HepG2 (cell line): ENCODE results near the gene CA10. TPM values are rescaled to one million over a fixed set of nuclear protein-coding genes. Genes with fewer than 3 reads are reported as not detected.

Experiments used
- ATAC-seq: fragments of 200-7000 bp; cut with Tn5 transposase; 3 replicates; pipeline ENCODE4 v1.9.1; 2020; ENCODE audit warnings: mild to moderate bottlenecking, moderate library complexity
- BruUV-seq: library from RNA; stranded (reverse); fragments of 400-500 nt; replicated peaks from 2 replicates; lab custom pipeline; 2021; lab: Mats Ljungman, UMichigan
- CTCF ChIA-PET: fragments of 300-600 bp; formaldehyde crosslinking; extraction: SDS; loops from one replicate; lab custom pipeline; 2021; ENCODE audit warnings: low total read pairs, inconsistent platforms, low intra/inter-chr PET ratio; lab: Yijun Ruan, JAX
- POLR2A ChIA-PET: fragments of 350-600 bp; sonication (Branson Sonifier 250); formaldehyde crosslinking; loops from one replicate; lab custom pipeline; 2020; ENCODE audit warnings: antibody characterized with exemption, inconsistent platforms; lab: Yijun Ruan, JAX
- DNase-seq: peaks from one replicate; pipeline ENCODE4 v3.0.0-alpha.2; 2015; ENCODE audit warnings: low spot score
- FAIRE-seq: peaks from 3 replicates; lab custom pipeline; 2011; peaks lifted over from hg19 to GRCh38; lab: Jason Lieb, UNC
- H2AFZ ChIP-seq: one replicate; pipeline ENCODE4 v1.6.1; 2011; ENCODE audit warnings: low read length, inconsistent platforms
- H3K27ac ChIP-seq: fragments of 300-600 bp; 3 replicates; pipeline ENCODE4 v1.8.0; 2011; ENCODE audit warnings: mixed run types, mild to moderate bottlenecking, mixed read lengths, low read length, inconsistent platforms; ENCODE audit not compliant: insufficient read depth; ENCODE audit errors: extremely low read length
- H3K27me3 ChIP-seq, 2 experiments: fragments of 200-600 bp in 1 of 2; 2 replicates in 1 of 2; 3 replicates in 1 of 2; pipeline versions ENCODE4 v1.6.0 to v1.8.0; 2011; ENCODE audit warnings: low read length in 2 of 2, mild to moderate bottlenecking in 2 of 2, moderate library complexity in 2 of 2, inconsistent platforms in 1 of 2; ENCODE audit not compliant: insufficient read depth in 2 of 2, control insufficient read depth in 1 of 2
- H3K36me3 ChIP-seq, 2 experiments: fragments of 200-600 bp in 1 of 2; replicated peaks in 1 of 2; 2 replicates in 1 of 2; 3 replicates in 1 of 2; pipeline versions ENCODE4 v1.5.1 to v1.8.0; 2011; ENCODE audit warnings: low read length in 2 of 2, inconsistent platforms in 1 of 2; ENCODE audit not compliant: insufficient read depth in 2 of 2, control insufficient read depth in 1 of 2
- H3K4me1 ChIP-seq: 2 replicates; pipeline ENCODE4 v1.5.1; 2012; ENCODE audit warnings: low read length, inconsistent platforms; ENCODE audit not compliant: insufficient read depth
- H3K4me2 ChIP-seq: 2 replicates; pipeline ENCODE4 v1.6.0; 2011; ENCODE audit warnings: low read depth, low read length, inconsistent platforms
- H3K4me3 ChIP-seq, 3 experiments: fragments of 200-600 bp in 1 of 3; sonication (generic), shearing (Covaris generic) in 1 of 3; replicated peaks in 1 of 3; 2 replicates each; pipeline ENCODE4 v1.5.1; 2011 to 2016; ENCODE audit warnings: low read length in 3 of 3, inconsistent platforms in 2 of 3, low read depth in 2 of 3, mild to moderate bottlenecking in 2 of 3, control low read depth in 1 of 3, mixed read lengths in 1 of 3; ENCODE audit not compliant: insufficient read depth in 1 of 3
- H3K79me2 ChIP-seq: one replicate; pipeline ENCODE4 v1.6.1; 2011; ENCODE audit warnings: low read length, inconsistent platforms; ENCODE audit not compliant: insufficient read depth
- H3K9ac ChIP-seq: 2 replicates; pipeline ENCODE4 v1.6.0; 2011; ENCODE audit warnings: mild to moderate bottlenecking, low read depth, low read length, inconsistent platforms; ENCODE audit not compliant: insufficient read depth
- H3K9me3 ChIP-seq: 2 replicates; pipeline ENCODE4 v1.5.1; 2012; ENCODE audit warnings: mild to moderate bottlenecking, low read length
- H4K20me1 ChIP-seq: 2 replicates; pipeline ENCODE4 v1.6.0; 2011; ENCODE audit warnings: inconsistent platforms, mild to moderate bottlenecking, low read length, moderate library complexity; ENCODE audit not compliant: insufficient read depth
- KMT2A ChIP-seq: sonication (generic); formaldehyde crosslinking; IDR thresholded peaks from 2 replicates; pipeline ENCODE4 v1.4.0; 2020; ENCODE audit warnings: missing genetic modification reagents
- MEIS1 ChIP-seq: sonication (generic); formaldehyde crosslinking; IDR thresholded peaks from 2 replicates; pipeline ENCODE4 v1.9.0; 2021; ENCODE audit warnings: mild to moderate bottlenecking, missing genetic modification reagents, moderate library complexity, borderline replicate concordance
- NFYB ChIP-seq: sonication (generic); formaldehyde crosslinking; IDR thresholded peaks from 2 replicates; pipeline ENCODE4 v1.4.0; 2020; ENCODE audit warnings: missing genetic modification reagents
- POGZ ChIP-seq: sonication (generic); formaldehyde crosslinking; IDR thresholded peaks from 2 replicates; pipeline ENCODE4 v1.4.0; 2020; ENCODE audit warnings: mild to moderate bottlenecking, missing genetic modification reagents
- SP1 ChIP-seq, 2 experiments: fragments of 450-650 bp in 1 of 2; sonication (generic) in 1 of 2; formaldehyde crosslinking in 1 of 2; IDR thresholded peaks; 2 replicates each; pipeline versions ENCODE4 v1.4.0 to v1.6.1; 2016 to 2020; ENCODE audit warnings: missing genetic modification reagents in 1 of 2
- ZBTB3 ChIP-seq: sonication (generic); formaldehyde crosslinking; IDR thresholded peaks from 2 replicates; pipeline ENCODE4 v1.4.0; 2020; ENCODE audit warnings: low read depth, mild to moderate bottlenecking, moderate library complexity, missing genetic modification reagents, borderline replicate concordance
- ZFP82 ChIP-seq: sonication (generic); formaldehyde crosslinking; IDR thresholded peaks from 2 replicates; pipeline ENCODE4 v1.5.1; 2020; ENCODE audit warnings: mild to moderate bottlenecking, missing genetic modification reagents, borderline replicate concordance
- ZNF292 ChIP-seq: sonication (generic); formaldehyde crosslinking; IDR thresholded peaks from 2 replicates; pipeline ENCODE4 v1.8.1; 2022; ENCODE audit warnings: mild to moderate bottlenecking, low read depth, missing genetic modification reagents, borderline replicate concordance
- ZNF33A ChIP-seq: sonication (generic); formaldehyde crosslinking; IDR thresholded peaks from 2 replicates; pipeline ENCODE4 v1.5.1; 2020; ENCODE audit warnings: missing genetic modification reagents, mild to moderate bottlenecking, moderate library complexity, borderline replicate concordance
- ZNF616 ChIP-seq: sonication (generic); formaldehyde crosslinking; IDR thresholded peaks from 2 replicates; pipeline ENCODE4 v1.5.0; 2020; ENCODE audit warnings: low read depth, mild to moderate bottlenecking, missing genetic modification reagents
- ZNF619 ChIP-seq: sonication (generic); formaldehyde crosslinking; IDR thresholded peaks from 2 replicates; pipeline ENCODE4 v1.4.0; 2020; ENCODE audit warnings: mild to moderate bottlenecking, missing genetic modification reagents
- WGBS: methylation state at CpG from one replicate; pipeline ENCODE4 v1.1.6; 2017; ENCODE audit warnings: low lambda C conversion rate; 5-methylcytosine and 5-hydroxymethylcytosine counted together
- in situ Hi-C: cut with HindIII; loops from 2 replicates; pipeline ENCODE4 v1.10.0; 2017; ENCODE audit warnings: low pct_unique_long_range_greater_than_20kb; ENCODE audit not compliant: extremely low pct_ligation_motif_present
- intact Hi-C: fragments of 100-400 bp; cut with micrococcal nuclease; formaldehyde crosslinking; loops from one replicate; pipeline ENCODE4 v1.10.0; 2022; ENCODE audit not compliant: unreplicated experiment
- polyA plus RNA-seq, 8 experiments: library from polyadenylated mRNA; depleted of rRNA in 3 of 8; stranded (reverse) in 7 of 8; unstranded in 1 of 8; fragments of >200 nt; fragmentation: Illumina TruSeq in 4 of 8; extraction: Trizol in 4 of 8; gene quantifications; 2 replicates each; pipeline versions ENCODE4 v1.2.1 to v1.2.3, GENCODE V29; 2011 to 2016; ENCODE audit warnings: low read depth in 4 of 8, missing spikeins in 1 of 8, mixed read lengths in 1 of 8; ENCODE audit not compliant: insufficient read depth in 1 of 8
- total RNA-seq, 5 experiments: library from RNA; depleted of rRNA; stranded (reverse); fragments of >200 nt; fragmentation: Illumina TruSeq; extraction: Trizol; gene quantifications; 2 replicates each; pipeline ENCODE4 v1.2.3, GENCODE V29; 2016; ENCODE audit warnings: low read depth in 1 of 5
- TF ChIP-seq, protein P1 (sequence below): sonication (generic); formaldehyde crosslinking; IDR thresholded peaks from 2 replicates; pipeline ENCODE4 v1.8.1; 2023; ENCODE audit warnings: mild to moderate bottlenecking, missing genetic modification reagents, borderline replicate concordance
- TF ChIP-seq, protein P2 (sequence below): sonication (generic); formaldehyde crosslinking; IDR thresholded peaks from 2 replicates; pipeline ENCODE4 v1.8.0; 2022; ENCODE audit warnings: mild to moderate bottlenecking, missing genetic modification reagents, moderate library complexity

The CA10 gene
- total and polyA plus RNA-seq, 2 of the 13 experiments (the other 11 are each of a cell fraction or from before 2014, with no cell fraction given), result not detected

DNA sequence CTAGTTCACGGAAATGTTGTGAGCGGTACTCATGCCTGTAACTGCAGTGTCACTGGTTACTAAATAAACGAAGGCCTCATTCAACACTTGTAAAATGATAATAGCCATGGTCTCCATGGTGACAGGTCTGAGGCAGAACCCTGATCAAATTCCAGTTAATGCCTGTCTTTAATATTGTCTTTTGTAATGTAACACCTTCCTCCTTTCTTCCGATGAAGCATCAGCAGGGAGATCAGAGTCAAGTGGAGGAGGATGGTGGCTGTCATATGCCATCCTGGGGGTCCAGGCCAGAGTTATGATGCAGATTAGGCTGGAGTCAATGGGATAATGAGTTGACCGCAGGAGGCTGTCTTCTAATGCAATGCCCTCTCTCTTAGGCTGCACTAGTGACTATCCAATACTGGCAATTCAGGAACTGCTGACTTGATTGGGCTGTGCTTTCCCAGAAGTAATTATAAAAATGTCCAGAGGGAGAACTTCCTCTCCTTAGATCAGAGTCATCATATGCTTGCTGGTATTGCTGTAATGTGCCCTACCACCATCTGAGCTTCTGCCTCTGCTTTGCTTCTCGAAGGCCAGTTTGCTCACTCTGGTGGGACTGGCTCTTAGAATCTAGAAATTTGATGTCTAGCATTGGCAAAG, 419.1 kb downstream of the CA10 start:
- 48% methylated on average over 6 of the region's 6 CpGs for WGBS
- no peaks in the 10 kb centered on the region for H3K27me3 ChIP-seq
- no peak overlapping the region for H3K4me2 ChIP-seq
- no peak overlapping the region for H2AFZ ChIP-seq
- H3K4me1 ChIP-seq, result no peaks in the 10 kb centered on the region
- no peaks in the 10 kb centered on the region for H3K36me3 ChIP-seq
- intact Hi-C loops, result no loop called here
- no peak for ATAC-seq
- H3K9me3 ChIP-seq, result no peaks in the 10 kb centered on the region
- H3K27ac ChIP-seq, result no peak overlapping the region
- FAIRE-seq, result no peak
- in situ Hi-C loops, result no loop called here
- H3K79me2 ChIP-seq, result no peaks in the 10 kb centered on the region
- H3K9ac ChIP-seq, result no peak overlapping the region
- ChIA-PET CTCF (no interaction called here), POLR2A (no interaction called here)
- no peak for TF ChIP-seq ZNF292 (CRISPR knock-in tag)
- TF ChIP-seq SP1 (IDR thresholded peaks at IDR 0.05), result no peak
- TF ChIP-seq SP1 (CRISPR knock-in tag; IDR thresholded peaks at IDR 0.05), result no peak
- TF ChIP-seq ZNF619 (CRISPR knock-in tag), result no peak
- TF ChIP-seq ZBTB3 (CRISPR knock-in tag), result no peak
- TF ChIP-seq ZFP82, result no peak
- TF ChIP-seq POGZ (CRISPR knock-in tag), result no peak
- no peak for TF ChIP-seq KMT2A (CRISPR knock-in tag)
- H3K4me3 ChIP-seq, result no peak overlapping the region
- DNase-seq, result no peak
- BruUV-seq, result no TSS peak
- H4K20me1 ChIP-seq, result no peaks in the 10 kb centered on the region

DNA sequence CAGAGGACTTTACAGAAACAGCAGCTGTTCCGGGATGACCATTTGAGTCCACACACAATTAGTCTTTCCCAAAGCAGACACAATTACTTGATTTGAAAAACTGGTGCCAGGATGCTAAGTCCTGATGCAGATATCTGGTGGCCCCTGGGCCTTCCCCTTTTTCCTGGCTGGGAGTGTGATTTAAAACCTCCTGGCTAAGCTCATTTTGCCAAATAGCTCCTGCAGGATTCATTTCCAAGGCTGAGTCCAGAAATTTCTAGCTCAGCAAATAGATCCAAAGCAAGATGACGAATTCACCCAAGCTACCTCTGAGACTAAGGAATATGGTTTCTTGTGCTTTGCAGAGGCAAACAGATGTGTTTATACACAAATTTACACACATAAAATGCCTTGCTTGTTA, 422.2 kb downstream of the CA10 start:
- POLR2A ChIA-PET, result no interaction called here

More for the DNA sequence above, 422.2 kb downstream of the CA10 start:
- BruUV-seq, result no TSS peak
- Histone ChIP-seq H3K27ac (no peak overlapping the region), H3K79me2 (no peaks in the 10 kb centered on the region), H3K4me1 (no peaks in the 10 kb centered on the region), H3K27me3 (peaks cover 0 to 11% of the 10 kb centered on the region in 2 experiments; a peak in 2 of 5 replicates)
- TF ChIP-seq NFYB (CRISPR knock-in tag) (no peak), ZNF616 (no peak), ZNF33A (CRISPR knock-in tag) (no peak), MEIS1 (CRISPR knock-in tag) (no peak)
- TF ChIP-seq, protein P1, sequence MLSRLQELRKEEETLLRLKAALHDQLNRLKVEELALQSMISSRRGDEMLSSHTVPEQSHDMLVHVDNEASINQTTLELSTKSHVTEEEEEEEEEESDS (CRISPR knock-in tag), result no peak
- TF ChIP-seq, protein P2, sequence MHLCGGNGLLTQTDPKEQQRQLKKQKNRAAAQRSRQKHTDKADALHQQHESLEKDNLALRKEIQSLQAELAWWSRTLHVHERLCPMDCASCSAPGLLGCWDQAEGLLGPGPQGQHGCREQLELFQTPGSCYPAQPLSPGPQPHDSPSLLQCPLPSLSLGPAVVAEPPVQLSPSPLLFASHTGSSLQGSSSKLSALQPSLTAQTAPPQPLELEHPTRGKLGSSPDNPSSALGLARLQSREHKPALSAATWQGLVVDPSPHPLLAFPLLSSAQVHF (CRISPR knock-in tag), result no peak
- TF ChIP-seq, all 625 proteins: peak for 0
- intact Hi-C loops (no loop called here), in situ Hi-C loops (no loop called here)
- FAIRE-seq (no peak), ATAC-seq (no peak), DNase-seq (no peak)
- Histone ChIP-seq H3K36me3 (no peaks in the 10 kb centered on the region), H3K4me2 (no peak overlapping the region), H3K4me3 (no peak overlapping the region), H2AFZ (no peak overlapping the region), H3K9me3 (no peaks in the 10 kb centered on the region), H3K9ac (no peak overlapping the region), H4K20me1 (no peaks in the 10 kb centered on the region)
- CTCF ChIA-PET, result no interaction called here
- WGBS, result 4% methylated on average over 1 of the region's 2 CpGs
